GM12873 (cell line): ENCODE data around the gene HBE1.

Experiments used
- TF ChIP-seq, protein P1 (sequence below): IDR thresholded peaks from 2 replicates; pipeline ENCODE4 v1.5.1; 2012; ENCODE audit warnings: low read depth, mild to moderate bottlenecking, moderate library complexity, low read length, control low read depth; ENCODE audit not compliant: insufficient read depth; ENCODE audit errors: missing control alignments

HBE1 gene

DNA sequence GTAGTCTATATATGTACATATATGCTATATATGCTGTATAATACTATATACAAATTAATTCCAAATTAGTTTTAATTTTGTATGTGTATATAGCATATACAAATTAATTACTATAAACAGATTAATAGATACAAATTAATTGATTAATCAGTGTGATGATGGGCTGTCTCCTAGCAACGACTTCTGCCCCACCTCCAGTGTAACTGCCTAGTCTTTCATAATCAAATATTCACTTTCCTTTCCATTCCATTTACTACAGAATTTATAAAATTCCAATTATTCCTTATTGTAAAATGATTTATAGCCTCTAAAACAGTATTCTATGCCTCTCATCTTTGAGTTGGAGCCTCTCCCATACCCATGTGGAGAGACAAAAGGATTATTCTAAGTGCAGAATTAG, 36.4 kb downstream of the HBE1 start:
- TF ChIP-seq, protein P1, sequence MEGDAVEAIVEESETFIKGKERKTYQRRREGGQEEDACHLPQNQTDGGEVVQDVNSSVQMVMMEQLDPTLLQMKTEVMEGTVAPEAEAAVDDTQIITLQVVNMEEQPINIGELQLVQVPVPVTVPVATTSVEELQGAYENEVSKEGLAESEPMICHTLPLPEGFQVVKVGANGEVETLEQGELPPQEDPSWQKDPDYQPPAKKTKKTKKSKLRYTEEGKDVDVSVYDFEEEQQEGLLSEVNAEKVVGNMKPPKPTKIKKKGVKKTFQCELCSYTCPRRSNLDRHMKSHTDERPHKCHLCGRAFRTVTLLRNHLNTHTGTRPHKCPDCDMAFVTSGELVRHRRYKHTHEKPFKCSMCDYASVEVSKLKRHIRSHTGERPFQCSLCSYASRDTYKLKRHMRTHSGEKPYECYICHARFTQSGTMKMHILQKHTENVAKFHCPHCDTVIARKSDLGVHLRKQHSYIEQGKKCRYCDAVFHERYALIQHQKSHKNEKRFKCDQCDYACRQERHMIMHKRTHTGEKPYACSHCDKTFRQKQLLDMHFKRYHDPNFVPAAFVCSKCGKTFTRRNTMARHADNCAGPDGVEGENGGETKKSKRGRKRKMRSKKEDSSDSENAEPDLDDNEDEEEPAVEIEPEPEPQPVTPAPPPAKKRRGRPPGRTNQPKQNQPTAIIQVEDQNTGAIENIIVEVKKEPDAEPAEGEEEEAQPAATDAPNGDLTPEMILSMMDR = no peak

DNA sequence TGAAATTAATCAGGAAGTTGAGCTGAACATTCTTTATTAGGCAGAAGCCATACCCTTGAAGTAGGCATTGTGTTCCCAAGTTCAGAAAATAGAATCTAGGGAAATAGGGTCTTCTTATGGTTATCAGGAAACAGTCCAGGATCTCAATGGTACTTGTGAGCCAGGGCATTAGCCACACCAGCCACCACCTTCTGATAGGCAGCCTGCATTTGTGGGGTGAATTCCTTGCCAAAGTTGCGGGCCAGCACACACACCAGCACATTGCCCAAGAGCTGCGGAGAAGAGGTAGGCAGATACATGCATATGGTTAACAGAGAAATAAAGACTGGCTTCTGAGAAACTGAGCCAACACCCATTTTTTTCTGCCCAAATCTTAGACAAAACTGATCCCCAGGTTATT, 36.9 kb downstream of the HBE1 start:
- TF ChIP-seq, protein P1 = no peak

DNA sequence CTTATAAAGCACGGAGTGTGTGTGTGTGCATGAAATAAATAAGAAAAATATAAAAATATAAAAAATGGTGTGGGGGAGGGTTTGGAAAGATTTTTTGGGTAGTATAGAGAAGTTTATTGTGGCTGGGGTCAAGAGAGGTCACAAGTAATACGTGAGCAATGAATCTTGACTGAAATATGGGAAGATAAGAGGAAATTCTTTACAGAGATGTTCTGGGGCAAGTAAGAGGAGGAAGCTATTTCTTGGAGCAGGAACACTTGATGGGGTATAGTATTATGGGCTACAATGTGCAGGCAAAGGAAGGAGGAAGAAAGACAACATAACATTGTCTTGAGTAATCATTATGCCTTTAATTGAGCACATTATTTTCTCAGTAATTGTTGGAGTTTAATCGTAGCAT, 37.6 kb downstream of the HBE1 start:
- TF ChIP-seq, protein P1 = no peak

DNA sequence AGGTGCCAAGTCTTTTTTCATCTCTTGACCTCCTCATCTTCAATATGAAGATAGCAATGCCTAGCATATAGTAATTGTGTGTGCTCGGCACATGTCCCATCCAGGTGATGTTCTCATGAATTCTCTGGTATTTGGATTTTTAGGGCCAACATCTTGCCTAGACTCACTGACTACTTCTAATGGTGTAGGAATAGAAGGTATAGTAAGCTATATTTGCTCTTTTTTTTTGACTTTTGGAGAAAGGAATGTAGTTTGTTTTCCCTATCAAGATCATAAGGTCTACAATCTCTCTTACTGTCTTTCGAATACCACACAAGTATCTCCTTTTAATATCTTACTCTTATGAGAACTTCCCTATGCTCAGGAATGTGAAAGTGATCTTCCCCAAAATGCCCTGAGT, 38.6 kb downstream of the HBE1 start:
- TF ChIP-seq, protein P1 = no peak

DNA sequence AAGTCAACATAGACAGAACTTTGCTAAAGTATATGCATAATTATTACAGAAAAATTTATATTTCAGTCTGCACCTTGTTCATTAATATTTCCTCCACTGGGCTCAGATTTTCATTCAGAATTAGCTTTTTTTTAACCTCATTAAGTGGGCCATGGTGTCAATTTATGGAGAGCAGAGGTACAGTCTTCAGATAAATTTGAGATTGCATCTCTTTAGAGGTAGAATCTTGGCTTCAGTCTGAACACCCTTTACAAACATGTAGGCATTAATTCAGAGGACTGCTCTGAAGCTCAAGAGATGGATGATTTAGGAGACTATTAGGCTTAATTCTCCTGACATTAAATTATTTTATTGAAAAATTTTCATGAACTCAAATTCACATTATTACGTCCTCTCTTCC, 39.5 kb downstream of the HBE1 start:
- TF ChIP-seq, protein P1 = no peak

DNA sequence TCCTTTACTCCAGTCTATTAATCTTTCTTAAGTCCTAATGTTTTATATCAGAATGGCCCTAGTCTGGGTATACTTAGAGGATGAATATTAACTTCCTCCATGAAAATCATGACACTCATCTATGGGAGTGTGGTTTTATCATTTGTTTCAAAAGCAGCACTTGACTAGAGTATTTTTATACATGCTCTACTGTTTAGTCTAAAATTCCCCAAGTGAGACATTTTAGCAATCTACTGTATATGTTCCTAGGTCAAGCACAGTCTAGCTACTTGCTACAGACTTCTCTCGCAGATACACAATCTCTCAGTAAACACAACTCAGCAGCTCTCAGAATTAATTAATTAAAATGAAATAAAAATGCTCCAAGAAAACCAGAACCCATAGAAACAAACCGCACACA, 39.9 kb downstream of the HBE1 start:
- TF ChIP-seq, protein P1 = no peak

DNA sequence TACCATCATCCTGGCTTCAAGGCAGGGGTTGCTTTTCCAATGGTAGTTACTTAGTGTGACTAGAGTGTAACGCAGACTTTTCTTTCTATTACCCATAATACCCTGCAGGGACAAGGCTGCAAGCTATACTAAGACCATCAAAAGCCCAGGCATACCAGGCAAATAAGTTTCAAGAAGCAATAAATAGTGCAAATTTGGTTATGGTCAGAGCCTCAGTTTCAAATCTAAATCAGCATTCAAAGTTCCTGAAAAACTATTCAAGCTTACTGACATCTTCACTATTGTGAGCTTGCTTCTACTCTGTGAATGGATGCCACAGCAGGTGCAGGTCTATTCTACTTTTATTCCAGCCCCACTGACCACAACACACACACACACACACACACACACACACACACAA, 40.4 kb downstream of the HBE1 start:
- TF ChIP-seq, protein P1 = no peak
